ENCODE measurements around the gene OBI1.

DNA sequence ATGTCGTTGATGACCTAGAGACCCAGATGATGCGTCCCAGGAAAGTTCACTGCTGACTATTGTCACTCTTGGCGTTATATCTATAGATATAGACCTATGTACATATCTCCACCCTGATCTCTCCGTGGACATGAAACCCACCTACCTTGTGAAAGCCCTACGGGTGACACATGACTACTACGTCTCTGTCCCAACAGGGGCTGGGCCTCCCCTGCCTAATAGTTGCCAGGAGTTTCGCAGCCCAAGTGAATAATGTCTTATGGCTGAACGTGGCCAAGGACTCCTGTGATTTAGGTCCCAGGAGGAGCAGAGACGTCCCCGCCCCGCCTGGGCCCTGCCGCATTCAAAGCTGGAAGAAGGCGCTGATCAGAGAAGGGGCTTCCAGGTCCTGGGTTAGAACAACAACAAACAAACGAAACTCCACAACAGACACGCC is 50.7 kb downstream of the OBI1 start:
- TF ChIP-seq POLR2A (IDR thresholded peaks at IDR 0.05; ENCODE audit: low read length) (no peak), GATA1 (IDR thresholded peaks at IDR 0.05; ENCODE audit: low read depth, low read length) (no peak)

Measured in erythroblast (primary cell).